ENCODE results near the gene DNAAF9.

- TF ChIP-seq CTCF (conservative IDR thresholded peaks at IDR 0.05; ENCODE audit: low read length) (no peak), EZH2phosphoT487 (IDR thresholded peaks at IDR 0.05; ENCODE audit: borderline replicate concordance, low read depth, low read length) (no peak)
Observed at GRCh38 chr20:3421985-3422384, 14.5 kb upstream of the DNAAF9 start.
